ENCODE measurements around the gene MRPS23. TPM values are rescaled to one million over a fixed set of nuclear protein-coding genes. Genes with fewer than 3 reads are reported as not detected.
"Not testable (repeated sequence)": the region's sequence is repeated elsewhere in the genome, so short reads cannot be mapped to it uniquely, and the experiment has no call there.

The MRPS23 gene
- total RNA-seq, 2 donors from 2014 or later: 24.1 to 35.3 TPM

DNA sequence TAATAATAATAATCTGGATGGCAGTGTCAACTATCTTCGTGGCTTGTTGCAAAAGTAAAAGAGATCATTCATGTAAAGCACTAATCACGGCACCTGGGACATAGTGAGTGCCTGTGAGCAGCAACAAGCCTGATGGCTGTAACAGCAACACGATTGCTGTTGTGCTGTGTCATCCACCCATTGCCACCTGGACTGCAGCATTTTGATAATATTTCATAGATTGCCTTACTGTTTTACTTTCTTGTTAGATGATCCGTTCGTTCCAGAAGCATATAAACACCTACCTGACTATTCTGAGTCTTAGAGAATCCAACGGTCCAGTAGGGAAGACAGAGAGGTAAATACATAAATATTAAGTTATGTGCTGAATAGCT, 3.1 kb upstream of the MRPS23 start:
- peaks cover 0 to 41% of the 10 kb centered on the region in 2 donors for H3K4me1 ChIP-seq

DNA sequence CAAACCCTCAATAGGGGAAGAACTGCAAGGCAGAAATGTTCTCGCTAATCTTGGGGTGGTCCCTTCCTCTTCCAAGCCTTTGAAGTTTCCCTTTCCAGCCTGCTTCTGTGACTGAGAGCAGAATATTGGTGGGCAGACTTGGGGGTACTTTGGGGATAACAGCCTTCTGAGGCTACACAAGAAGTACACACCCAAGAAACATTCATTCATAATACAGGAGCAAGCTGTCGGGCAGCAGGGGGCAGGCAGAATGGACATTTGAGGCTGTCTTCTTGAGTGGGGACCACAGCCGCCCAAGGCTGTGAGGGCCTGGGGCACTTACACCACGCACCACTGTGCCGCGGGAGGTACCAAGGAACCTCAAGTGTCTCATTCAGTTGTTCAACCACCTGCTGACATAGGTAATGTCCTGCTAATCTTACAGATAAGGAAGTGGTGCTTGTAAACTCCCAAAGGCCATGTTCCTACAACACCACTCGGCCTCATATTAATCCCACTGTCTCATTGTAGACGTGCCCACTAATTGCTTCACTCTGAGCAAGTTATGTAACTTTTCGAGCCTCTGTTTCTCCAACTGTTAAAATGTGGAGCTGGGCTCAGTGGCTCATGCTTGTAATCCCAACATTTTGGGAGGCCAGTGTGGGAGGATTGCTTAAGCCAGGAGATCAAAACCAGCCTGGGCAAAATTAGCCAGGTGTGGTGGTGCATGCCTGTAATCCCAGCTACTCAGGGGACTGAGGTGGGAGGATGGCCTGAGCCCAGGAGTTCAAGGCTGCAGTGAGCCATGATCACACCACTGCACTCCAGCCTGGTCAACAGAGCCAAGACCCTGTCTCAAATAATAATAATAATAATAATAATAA, 2.5 kb upstream of the MRPS23 start:
- no peak for DNase-seq (ENCODE audit: low spot score)
- Histone ChIP-seq H3K27ac (peak overlapping the region; percentile 88 to 95), H3K9me3 (no peaks in the 10 kb centered on the region), H3K4me3 (no peak overlapping the region), H3K36me3 (no peaks in the 10 kb centered on the region), H3K4me1 (peaks cover 0 to 37% of the 10 kb centered on the region in 2 donors), H3K27me3 (no peaks in the 10 kb centered on the region)
- TF ChIP-seq, protein P1, sequence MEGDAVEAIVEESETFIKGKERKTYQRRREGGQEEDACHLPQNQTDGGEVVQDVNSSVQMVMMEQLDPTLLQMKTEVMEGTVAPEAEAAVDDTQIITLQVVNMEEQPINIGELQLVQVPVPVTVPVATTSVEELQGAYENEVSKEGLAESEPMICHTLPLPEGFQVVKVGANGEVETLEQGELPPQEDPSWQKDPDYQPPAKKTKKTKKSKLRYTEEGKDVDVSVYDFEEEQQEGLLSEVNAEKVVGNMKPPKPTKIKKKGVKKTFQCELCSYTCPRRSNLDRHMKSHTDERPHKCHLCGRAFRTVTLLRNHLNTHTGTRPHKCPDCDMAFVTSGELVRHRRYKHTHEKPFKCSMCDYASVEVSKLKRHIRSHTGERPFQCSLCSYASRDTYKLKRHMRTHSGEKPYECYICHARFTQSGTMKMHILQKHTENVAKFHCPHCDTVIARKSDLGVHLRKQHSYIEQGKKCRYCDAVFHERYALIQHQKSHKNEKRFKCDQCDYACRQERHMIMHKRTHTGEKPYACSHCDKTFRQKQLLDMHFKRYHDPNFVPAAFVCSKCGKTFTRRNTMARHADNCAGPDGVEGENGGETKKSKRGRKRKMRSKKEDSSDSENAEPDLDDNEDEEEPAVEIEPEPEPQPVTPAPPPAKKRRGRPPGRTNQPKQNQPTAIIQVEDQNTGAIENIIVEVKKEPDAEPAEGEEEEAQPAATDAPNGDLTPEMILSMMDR (IDR thresholded peaks at IDR 0.05): no peak

More for the DNA sequence above, 3.1 kb upstream of the MRPS23 start:
- TF ChIP-seq, protein P1 (IDR thresholded peaks at IDR 0.05): no peak
- no peaks in the 10 kb centered on the region for H3K9me3 ChIP-seq
- peak overlapping the region; percentile 88 to 95 for H3K27ac ChIP-seq
- no peaks in the 10 kb centered on the region for H3K27me3 ChIP-seq
- DNase-seq (ENCODE audit: low spot score): no peak
- H3K4me3 ChIP-seq: no peak overlapping the region
- no peaks in the 10 kb centered on the region for H3K36me3 ChIP-seq

DNA sequence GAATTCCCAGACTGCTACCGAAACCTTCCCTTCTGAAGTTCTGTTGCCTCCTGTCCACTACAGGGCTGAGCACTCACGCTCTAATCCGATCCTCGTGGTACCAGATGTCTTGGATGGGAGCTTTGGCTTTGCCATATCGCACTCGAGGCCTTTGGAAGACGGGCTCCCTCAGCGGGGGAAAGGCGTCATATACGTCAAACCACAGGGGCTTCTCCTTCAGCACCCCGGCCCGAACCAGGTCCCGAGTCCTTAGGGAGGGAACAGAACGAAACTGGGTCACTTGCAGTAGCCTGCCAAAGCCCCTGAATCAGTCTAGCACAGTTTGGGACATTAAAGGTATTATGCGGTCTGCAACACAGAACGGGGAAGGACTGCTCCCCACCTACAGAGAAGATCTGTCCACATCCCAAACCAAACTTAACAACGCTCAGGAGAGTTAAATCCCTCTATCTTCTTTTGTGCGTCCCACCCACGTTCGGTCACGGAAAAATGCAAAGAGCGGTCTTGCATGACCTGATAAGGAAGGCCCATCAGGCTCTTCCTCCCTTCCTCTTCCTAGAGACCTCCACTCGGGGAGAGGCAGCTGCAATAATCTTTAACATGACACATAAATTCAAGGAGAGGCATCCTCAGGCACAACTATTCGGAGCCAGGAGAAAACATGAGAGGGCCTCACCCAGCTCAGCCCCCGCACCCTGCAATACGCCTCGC, 526 bp downstream of the MRPS23 start:
- TF ChIP-seq, protein P1 (IDR thresholded peaks at IDR 0.05): no peak
- Histone ChIP-seq H3K27me3 (no peaks in the 10 kb centered on the region), H3K27ac (peak overlapping the region; percentile 88 to 95), H3K36me3 (peaks cover 7% of the 10 kb centered on the region), H3K4me1 (peaks cover 0 to 43% of the 10 kb centered on the region in 2 donors), H3K4me3 (peak overlapping the region; percentile 71 to 92), H3K9me3 (no peaks in the 10 kb centered on the region)
- DNase-seq (ENCODE audit: low spot score): no peak

DNA sequence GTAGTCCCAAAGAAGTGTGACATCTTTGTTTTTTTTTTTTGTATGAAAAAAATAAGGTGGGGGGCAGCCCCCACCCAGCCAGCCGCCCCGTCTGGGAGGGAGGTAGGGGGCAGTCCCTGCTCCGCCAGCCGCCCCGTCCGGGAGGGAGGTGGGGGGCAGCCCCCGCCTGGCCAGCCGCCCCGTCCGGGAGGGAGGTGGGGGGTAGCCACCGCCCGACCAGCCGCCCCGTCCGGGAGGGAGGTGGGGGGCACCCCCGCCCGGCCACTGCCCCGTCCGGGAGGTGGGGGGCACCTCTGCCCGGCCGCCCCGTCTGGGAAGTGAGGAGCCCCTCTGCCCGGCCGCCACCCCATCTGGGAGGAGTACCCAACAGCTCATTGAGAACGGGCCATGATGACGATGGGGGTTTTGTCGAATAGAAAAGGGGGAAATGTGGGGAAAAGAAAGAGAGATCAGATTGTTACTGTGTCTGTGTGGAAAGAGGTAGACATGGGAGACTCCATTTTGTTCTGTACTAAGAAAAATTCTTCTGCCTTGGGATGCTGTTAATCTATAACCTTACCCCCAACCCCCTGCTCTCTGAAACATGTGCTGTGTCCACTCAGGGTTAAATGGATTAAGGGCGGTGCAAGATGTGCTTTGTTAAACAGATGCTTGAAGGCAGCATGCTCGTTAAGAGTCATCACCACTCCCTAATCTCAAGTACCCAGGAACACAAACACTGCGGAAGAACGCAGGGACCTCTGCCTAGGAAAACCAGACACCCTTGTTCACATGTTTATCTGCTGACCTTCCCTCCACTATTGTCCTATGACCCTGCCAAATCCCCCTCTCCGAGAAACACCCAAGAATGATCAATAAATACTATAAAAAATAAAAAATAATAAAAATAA, 3.5 kb downstream of the MRPS23 start:
- H3K27me3 ChIP-seq; H3K4me3 ChIP-seq; H3K36me3 ChIP-seq; DNase-seq (ENCODE audit: low spot score); H3K9me3 ChIP-seq: not testable (repeated sequence)
- Histone ChIP-seq H3K4me1 (peaks cover 0 to 37% of the 10 kb centered on the region in 2 donors), H3K27ac (peak overlapping the region; percentile 77 to 95)

DNA sequence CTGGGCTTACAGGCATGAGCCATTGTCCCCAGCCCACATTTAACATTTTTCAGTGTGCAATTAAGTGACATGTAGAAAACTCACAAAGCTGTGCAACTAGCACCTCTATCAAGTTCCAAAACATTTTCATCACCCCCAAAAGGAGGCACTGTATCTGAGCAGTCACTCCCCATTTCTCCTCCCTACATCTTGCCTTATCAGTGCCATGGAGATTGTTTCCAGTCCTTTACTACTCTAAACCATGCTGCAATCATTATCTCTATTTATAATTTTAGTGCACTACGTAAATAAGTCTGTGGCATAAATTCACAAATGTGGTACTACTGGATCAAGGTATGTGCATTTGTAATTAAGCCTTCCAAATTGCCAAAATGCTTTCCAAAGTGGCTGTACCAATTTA, 7.6 kb downstream of the MRPS23 start:
- peaks cover 0 to 32% of the 10 kb centered on the region in 2 donors for H3K4me1 ChIP-seq
- DNase-seq (ENCODE audit: low spot score): no peak
- no peak overlapping the region for H3K4me3 ChIP-seq
- no peaks in the 10 kb centered on the region for H3K9me3 ChIP-seq
- H3K27ac ChIP-seq: peak overlapping the region in 1 of 2 donors; percentile 29
- TF ChIP-seq, protein P1 (IDR thresholded peaks at IDR 0.05): no peak
- H3K27me3 ChIP-seq: no peaks in the 10 kb centered on the region
- peaks cover 34% of the 10 kb centered on the region for H3K36me3 ChIP-seq

All from right atrium auricular region (tissue), 2 donors.